IPS-NIHi7 (cell line): ENCODE measurements around the gene DNAH10.

Experiments
- DNase-seq: peaks from one replicate; pipeline ENCODE4 v3.0.0; 2012; ENCODE audit warnings: mixed read lengths; ENCODE audit errors: extremely low spot score

DNAH10 gene

GRCh38 chr12:123933214-123933613 is 171.1 kb downstream of the DNAH10 start:
- no peak for DNase-seq

- DNase-seq, result no peak
These were observed 172.0 kb downstream of the DNAH10 start for GRCh38 chr12:123934016-123934620.

- DNase-seq, result no peak
These were observed 172.7 kb downstream of the DNAH10 start for GRCh38 chr12:123934829-123935228.

- no peak for DNase-seq
These were observed 173.9 kb downstream of the DNAH10 start for GRCh38 chr12:123935956-123936355.

GRCh38 chr12:123936471-123936870 is 174.4 kb downstream of the DNAH10 start:
- no peak for DNase-seq

GRCh38 chr12:123936956-123937706 is 175.0 kb downstream of the DNAH10 start:
- DNase-seq, result no peak

- DNase-seq, result no peak
These were observed 175.8 kb downstream of the DNAH10 start for GRCh38 chr12:123937707-123938591.

GRCh38 chr12:123938679-123939480 is 176.8 kb downstream of the DNAH10 start:
- peak; percentile 81 for DNase-seq

- DNase-seq, result no peak
These were observed 177.9 kb downstream of the DNAH10 start for GRCh38 chr12:123939716-123940626.

- DNase-seq, result no peak
These were observed 178.5 kb downstream of the DNAH10 start for GRCh38 chr12:123940627-123940966.

- no peak for DNase-seq
These were observed 178.9 kb downstream of the DNAH10 start for GRCh38 chr12:123941000-123941399.

- no peak for DNase-seq
These were observed 179.6 kb downstream of the DNAH10 start for GRCh38 chr12:123941624-123942237.

GRCh38 chr12:123942238-123942653 is 180.1 kb downstream of the DNAH10 start:
- no peak for DNase-seq

GRCh38 chr12:123942911-123943648 is 181.0 kb downstream of the DNAH10 start:
- no peak for DNase-seq

GRCh38 chr12:123943816-123944215 is 181.7 kb downstream of the DNAH10 start:
- no peak for DNase-seq

- DNase-seq, result no peak
These were observed 182.6 kb downstream of the DNAH10 start for GRCh38 chr12:123944696-123945095.

- DNase-seq, result no peak
These were observed 183.4 kb downstream of the DNAH10 start for GRCh38 chr12:123945287-123946151.

GRCh38 chr12:123946152-123946515 is 184.0 kb downstream of the DNAH10 start:
- no peak for DNase-seq
